Hair follicular keratinocyte (primary cell): Measurements from ENCODE around the gene KIAA0586. TPM values are rescaled to one million over a fixed set of nuclear protein-coding genes. Genes with fewer than 3 reads are reported as not detected.

Experiments used
- total RNA-seq: library from RNA; depleted of rRNA; stranded (reverse); fragments of >200 nt; gene quantifications from 2 replicates; pipeline ENCODE4 v1.2.3, GENCODE V29; 2015

Gene KIAA0586
- 11.2 and 14.2 TPM in 2 replicates for total RNA-seq

GRCh38 chr14:58427281-58428117 lies at the start of gene KIAA0586, which contains the start of gene TIMM9:
KIAA0586 (plus strand) TSS chr14:58427719; CDS start chr14:58428265, 546 bp downstream.
TIMM9 (minus strand) TSS chr14:58427531; CDS start chr14:58411945, 15,586 bp downstream.

GRCh38 chr14:58395812-58396788 lies 31.4 kb upstream of the KIAA0586 start, which contains the start of gene TOMM20L:
TOMM20L (plus strand) TSS chr14:58395930; CDS start chr14:58395958, 28 bp downstream.

Other genes starting within 250 kb of the KIAA0586 start
- 47.7 and 52.2 TPM in 2 replicates for gene ACTR10, start 227.6 kb upstream of the KIAA0586 start, total RNA-seq
- 92.4 and 156 TPM in 2 replicates for gene PSMA3, start 182.9 kb upstream of the KIAA0586 start, total RNA-seq
- gene ARID4A, start 129.2 kb upstream of the KIAA0586 start, total RNA-seq, result 1.4 and 4.1 TPM in 2 replicates
- not detected in 2 replicates for gene TOMM20L, start 31.8 kb upstream of the KIAA0586 start, total RNA-seq
- 73.7 and 78.7 TPM in 2 replicates for gene TIMM9, start 188 bp upstream of the KIAA0586 start, total RNA-seq
- gene DACT1, start 210.2 kb downstream of the KIAA0586 start, total RNA-seq, result under 0.01 TPM in 1 of 2 replicates, not detected in the other